ENCODE data around the gene ACD. TPM values are rescaled to one million over a fixed set of nuclear protein-coding genes. Genes with fewer than 3 reads are reported as not detected.

Gene ACD
- total RNA-seq, 1 donor from 2014 or later, result 7.3 TPM

DNA sequence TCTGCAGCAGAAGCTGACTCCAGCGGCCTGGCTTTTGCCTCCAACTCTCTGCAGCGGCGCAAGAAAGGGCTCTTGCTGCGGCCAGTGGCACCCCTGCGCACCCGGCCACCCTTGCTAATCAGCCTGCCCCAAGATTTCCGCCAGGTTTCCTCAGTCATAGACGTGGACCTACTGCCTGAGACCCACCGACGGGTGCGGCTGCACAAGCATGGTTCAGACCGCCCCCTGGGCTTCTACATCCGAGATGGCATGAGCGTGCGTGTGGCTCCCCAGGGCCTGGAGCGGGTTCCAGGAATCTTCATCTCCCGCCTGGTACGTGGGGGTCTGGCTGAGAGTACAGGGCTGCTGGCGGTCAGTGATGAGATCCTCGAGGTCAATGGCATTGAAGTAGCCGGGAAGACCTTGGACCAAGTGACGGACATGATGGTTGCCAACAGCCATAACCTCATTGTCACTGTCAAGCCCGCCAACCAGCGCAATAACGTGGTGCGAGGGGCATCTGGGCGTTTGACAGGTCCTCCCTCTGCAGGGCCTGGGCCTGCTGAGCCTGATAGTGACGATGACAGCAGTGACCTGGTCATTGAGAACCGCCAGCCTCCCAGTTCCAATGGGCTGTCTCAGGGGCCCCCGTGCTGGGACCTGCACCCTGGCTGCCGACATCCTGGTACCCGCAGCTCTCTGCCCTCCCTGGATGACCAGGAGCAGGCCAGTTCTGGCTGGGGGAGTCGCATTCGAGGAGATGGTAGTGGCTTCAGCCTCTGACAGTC, 2.0 kb upstream of the ACD start:
- DNase-seq, result no peak

- peak; percentile 60 for DNase-seq
Observed at GRCh38 chr16:67661101-67661761, 1.2 kb upstream of the ACD start.

DNA sequence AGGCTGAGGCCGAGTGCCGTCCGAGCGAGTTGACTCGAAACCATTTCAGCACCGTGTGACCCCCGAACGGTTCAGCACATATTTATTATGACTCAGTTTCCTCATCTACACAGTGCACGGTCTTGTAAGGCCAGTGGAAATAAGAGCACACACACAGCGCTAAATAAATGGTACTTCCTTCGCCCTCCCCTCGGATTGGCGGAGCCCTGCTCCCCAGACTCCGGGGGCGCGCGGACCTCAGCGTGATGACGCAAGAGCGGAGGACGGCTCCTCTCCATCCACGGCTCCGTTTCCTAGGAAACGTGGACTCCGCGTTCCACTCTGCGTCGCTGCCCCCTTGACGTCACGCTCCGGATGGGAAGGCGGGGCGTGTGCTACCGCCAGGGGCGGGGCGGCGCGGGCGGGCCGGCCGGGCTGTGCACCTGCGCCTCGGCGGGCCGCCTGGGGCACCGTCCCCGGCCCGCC, 536 bp upstream of the ACD start, which contains the start of gene PARD6A:
TSS of gene PARD6A (plus strand) at position 397 of the 465 bp plus-strand sequence. CDS start 79 bp downstream, outside the sequence.
- peak; percentile 98 for DNase-seq

GRCh38 chr16:67658849-67659674, 998 bp downstream of the ACD start:
- no peak for DNase-seq

GRCh38 chr16:67657751-67658518, 2.1 kb downstream of the ACD start:
- DNase-seq, result no peak

DNA sequence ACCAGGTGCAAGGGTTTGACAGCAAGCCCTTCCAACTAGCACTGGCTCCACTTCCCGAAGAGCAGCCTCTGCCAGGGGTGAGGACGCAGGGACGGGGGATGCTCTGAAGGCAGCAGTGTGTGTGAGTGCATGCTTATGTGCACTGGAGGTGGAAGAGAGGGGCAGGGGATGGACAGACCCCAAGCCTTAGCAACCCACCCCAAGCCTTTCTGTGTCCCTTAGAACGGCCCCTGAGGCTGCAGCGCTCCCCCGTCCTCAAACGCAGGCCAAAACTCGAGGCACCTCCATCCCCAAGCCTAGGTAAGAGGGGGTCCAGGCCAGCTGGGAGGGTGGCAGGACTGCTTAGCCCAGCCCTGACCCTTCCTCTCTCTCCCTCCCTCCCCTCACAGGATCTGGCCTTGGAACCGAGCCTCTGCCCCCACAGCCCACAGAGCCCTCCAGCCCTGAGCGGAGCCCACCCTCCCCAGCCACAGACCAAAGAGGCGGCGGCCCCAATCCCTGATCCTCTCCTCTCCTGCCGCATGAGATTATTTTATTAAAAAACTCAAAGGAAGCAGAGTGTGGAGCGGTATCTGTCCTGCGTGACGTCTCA, 2.9 kb downstream of the ACD start:
- no peak for DNase-seq

GRCh38 chr16:67656344-67657016, 3.6 kb downstream of the ACD start:
- no peak for DNase-seq

DNA sequence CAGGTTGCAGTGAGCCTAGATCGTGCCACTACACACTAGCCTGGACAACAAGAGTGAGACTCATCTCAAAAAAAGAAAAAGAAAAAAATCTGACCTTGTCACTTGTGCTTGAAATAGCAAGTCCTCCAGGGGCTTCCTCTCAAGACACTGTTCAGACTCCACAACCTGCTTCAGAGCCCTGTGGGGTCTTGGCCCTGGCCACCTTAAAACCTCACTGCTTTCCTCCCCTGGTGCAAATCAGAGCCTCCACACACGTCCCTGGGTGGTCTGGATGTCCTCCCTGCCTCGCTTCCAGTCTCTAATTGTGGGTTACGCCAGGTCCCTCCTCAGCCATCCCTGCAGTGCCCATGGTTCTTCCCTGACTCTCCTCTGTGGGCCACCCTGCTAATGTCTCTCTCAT, 4.7 kb downstream of the ACD start:
- no peak for DNase-seq

DNA sequence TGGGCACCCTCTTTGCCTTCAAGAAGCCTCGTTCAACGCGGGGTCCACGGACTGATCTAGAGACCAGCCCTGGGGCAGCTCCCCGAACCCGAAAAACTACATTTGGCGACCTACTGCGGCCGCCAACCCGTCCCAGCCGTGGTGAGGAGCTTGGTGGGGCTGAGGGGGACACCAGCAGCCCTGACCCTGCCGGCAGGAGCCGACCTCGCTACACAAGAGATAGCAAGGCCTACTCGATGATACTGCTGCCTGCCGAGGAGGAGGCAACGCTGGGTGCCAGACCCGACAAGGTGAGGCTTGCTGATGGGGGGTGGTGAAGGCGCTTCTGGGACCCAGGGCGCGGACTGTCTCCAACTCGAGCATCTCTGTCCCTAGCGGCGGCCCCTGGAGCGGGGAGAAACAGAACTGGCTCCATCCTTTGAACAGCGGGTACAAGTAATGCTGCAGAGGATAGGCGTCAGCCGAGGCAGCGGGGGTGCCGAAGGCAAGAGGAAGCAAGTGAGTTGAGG, 5.6 kb downstream of the ACD start:
- no peak for DNase-seq

DNA sequence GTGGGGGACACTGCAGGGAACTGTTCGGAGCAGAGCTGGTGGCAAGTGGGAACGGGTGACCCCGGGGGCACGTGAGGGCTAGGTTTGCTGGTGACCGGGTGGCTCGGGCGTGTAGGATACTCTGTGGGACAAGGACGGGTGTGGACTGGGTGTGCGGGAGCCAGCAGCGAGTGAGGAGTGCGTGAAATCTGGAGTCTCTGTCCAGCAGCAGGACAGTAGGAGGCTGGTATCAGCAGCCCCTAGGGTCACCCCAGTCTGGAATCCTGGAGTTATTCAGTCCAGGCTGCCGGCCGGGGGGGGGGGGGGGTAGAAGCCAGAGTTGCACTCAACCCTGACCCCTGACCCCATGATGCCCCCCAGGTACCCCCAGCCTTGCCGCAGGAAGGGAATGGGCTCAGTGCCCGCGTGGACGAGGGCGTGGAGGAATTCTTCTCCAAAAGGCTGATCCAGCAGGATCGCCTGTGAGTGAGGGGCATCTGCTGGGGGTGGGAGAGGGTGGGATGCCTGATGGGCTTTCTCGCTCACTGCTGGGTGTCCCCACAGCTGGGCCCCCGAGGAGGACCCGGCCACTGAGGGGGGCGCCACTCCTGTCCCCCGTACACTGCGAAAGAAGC, 6.2 kb downstream of the ACD start:
- no peak for DNase-seq

DNA sequence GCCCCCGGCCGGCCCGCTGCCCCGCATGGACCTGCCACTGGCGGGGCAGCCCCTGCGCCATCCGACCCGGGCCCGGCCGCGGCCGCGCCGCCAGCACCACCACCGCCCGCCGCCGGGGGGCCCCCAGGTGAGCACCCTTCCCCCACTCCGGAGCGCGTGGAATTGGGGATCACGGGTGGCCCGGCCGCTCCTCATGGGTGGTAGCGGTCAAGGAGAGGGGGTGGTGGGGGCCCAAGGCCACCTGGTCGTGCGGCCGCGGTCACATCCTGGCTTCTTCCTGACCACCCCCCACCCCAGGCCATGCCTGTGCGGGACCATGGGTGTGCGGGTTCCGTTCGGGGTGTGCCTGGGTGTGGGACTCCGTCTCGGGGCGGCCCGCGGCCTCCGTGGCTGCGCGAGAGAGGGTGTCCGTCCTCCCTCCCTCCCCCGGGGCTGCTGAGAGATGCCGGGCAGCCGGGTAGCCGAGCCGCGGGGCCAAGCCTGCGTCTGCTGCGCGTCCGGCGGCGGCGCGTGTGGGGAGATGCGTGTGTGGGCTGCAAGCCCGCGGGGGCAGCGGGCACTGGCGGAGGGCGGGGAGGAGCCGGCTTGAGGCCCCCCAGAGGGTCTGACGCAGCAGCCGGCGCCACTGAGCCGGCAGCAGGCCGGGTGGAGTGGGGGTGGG, 6.8 kb downstream of the ACD start:
- no peak for DNase-seq

GRCh38 chr16:67652578-67653127, 7.4 kb downstream of the ACD start:
- peak; percentile 46 for DNase-seq

GRCh38 chr16:67651847-67652246, 8.2 kb downstream of the ACD start:
- no peak for DNase-seq

- no peak for DNase-seq
Observed at GRCh38 chr16:67651039-67651438, 9.0 kb downstream of the ACD start.

GRCh38 chr16:67650023-67650422, 10.0 kb downstream of the ACD start:
- DNase-seq, result no peak

DNA sequence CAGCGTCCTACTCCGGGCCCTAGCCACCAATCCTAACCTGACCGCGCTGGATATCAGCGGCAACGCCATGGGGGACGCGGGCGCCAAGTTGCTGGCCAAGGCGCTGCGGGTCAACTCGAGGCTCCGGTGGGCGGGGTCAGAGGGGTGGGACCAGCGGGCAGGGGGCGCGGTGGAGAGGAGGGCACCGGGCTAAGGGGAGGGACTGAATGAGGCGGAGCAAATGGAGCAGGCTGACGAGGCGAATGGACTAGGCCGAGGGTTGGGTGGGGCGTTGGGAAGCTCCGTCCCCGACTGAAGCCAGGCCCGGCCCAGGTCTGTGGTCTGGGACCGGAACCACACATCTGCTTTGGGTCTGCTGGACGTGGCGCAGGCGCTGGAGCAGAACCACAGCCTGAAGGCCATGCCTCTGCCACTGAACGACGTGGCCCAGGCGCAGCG, 10.5 kb downstream of the ACD start:
- DNase-seq, result no peak

DNA sequence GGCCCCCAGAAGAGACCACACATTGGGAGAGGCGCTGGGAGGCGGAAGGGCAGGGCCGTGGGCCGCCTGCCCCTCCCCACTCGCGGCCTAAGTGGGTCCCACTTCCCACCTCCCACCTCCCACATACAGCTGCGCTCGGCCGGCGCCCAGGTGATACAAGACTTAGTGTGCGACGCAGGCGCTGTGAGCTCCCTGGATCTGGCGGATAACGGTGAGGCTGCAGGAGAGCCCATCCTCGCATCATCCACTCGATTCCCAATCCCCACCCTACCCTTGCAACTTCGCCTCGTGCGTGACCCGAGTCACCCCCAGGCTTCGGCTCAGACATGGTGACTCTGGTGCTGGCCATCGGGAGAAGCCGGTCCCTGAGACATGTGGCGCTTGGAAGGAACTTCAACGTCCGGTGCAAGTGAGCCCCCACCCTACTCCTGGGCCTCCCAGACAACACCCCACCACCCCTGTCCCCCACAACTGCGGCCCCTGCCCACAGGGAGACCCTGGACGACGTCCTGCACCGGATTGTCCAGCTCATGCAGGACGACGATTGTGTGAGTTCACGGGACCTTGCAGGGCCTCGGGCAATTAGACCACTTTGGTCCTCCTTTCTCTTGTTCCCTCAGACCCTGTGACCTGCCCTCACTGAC, 11.2 kb downstream of the ACD start:
- no peak for DNase-seq

- DNase-seq, result no peak
Observed at GRCh38 chr16:67648088-67648763, 11.8 kb downstream of the ACD start.

All from tongue (tissue), 2 donors.